Lung (tissue), 12 donors: ENCODE measurements around the gene CLEC1A. TPM values are rescaled to one million over a fixed set of nuclear protein-coding genes. Genes with fewer than 3 reads are reported as not detected.

Experiments used
- ATAC-seq: fragments of 200-7000 bp; cut with Tn5 transposase; one replicate; pipeline ENCODE4 v1.9.1; 2020; ENCODE audit warnings: moderate number of reproducible peaks; ENCODE audit not compliant: insufficient read depth, low FRiP score
- DNase-seq, 3 donors: peaks; one replicate each; pipeline ENCODE4 v3.0.0-alpha.2; 2013 to 2017
- H3K27ac ChIP-seq, 2 donors: one replicate each; pipeline ENCODE4 v1.5.1; 2013; ENCODE audit warnings: mild to moderate bottlenecking in 2 of 2, moderate library complexity in 2 of 2, control low read depth in 1 of 2, inconsistent platforms in 1 of 2, low read depth in 1 of 2, low read length in 1 of 2
- H3K27me3 ChIP-seq, 3 donors: one replicate each; pipeline ENCODE4 v1.5.1; 2013; ENCODE audit warnings: low read length in 2 of 3; ENCODE audit not compliant: control insufficient read depth in 3 of 3, insufficient read depth in 3 of 3
- H3K36me3 ChIP-seq, 4 donors: one replicate each; pipeline ENCODE4 v1.5.1; 2013; ENCODE audit warnings: low read length in 4 of 4, mild to moderate bottlenecking in 1 of 4, moderate library complexity in 1 of 4; ENCODE audit not compliant: control insufficient read depth in 4 of 4, insufficient read depth in 4 of 4
- H3K4me1 ChIP-seq, 5 donors: one replicate each; pipeline ENCODE4 v1.5.1; 2013; ENCODE audit warnings: low read length in 5 of 5, mild to moderate bottlenecking in 2 of 5, moderate library complexity in 1 of 5; ENCODE audit not compliant: control insufficient read depth in 5 of 5, insufficient read depth in 5 of 5
- H3K4me3 ChIP-seq: one replicate; pipeline ENCODE4 v1.5.1; 2013; ENCODE audit warnings: mild to moderate bottlenecking, control low read depth, moderate library complexity
- H3K9ac ChIP-seq, 2 donors: one replicate each; pipeline ENCODE4 v1.5.1; 2013; ENCODE audit warnings: low read length in 2 of 2, control low read depth in 1 of 2; ENCODE audit not compliant: insufficient read depth in 1 of 2
- H3K9me3 ChIP-seq, 4 donors: one replicate each; pipeline ENCODE4 v1.5.1; 2013; ENCODE audit warnings: low read length in 3 of 4, mild to moderate bottlenecking in 1 of 4, moderate library complexity in 1 of 4; ENCODE audit not compliant: control insufficient read depth in 4 of 4, insufficient read depth in 3 of 4
- CTCF ChIP-seq: IDR thresholded peaks from 2 replicates; pipeline ENCODE4 v1.5.1; 2012; ENCODE audit warnings: mild to moderate bottlenecking; ENCODE audit errors: control extremely low read depth, extremely low read depth
- WGBS, 2 donors: extraction: QIAGEN DNeasy Blood & Tissue Kit; methylation state at CpG; one replicate each; pipeline ENCODE4 v1.1.7; 2013; 5-methylcytosine and 5-hydroxymethylcytosine counted together
- polyA plus RNA-seq, 2 donors: library from polyadenylated mRNA; stranded (reverse); fragments of 200-250 nt; gene quantifications; one replicate each; pipeline ENCODE4 v1.2.1, GENCODE V29; 2013
- total RNA-seq, 2 donors: library from RNA; depleted of rRNA in 1 of 2; stranded (reverse); fragments of >200 nt in 1 of 2; gene quantifications; one replicate each; pipeline ENCODE4 v1.2.1, GENCODE V29; 2014 to 2021
- donor health status: control.
- donor health status: control.
- donor health status: Bipolar disorder and iron deficiency.
- donor health status: healthy.
- donor health status: DM: yes; HTN: yes; CAD: no.

CLEC1A gene
- total and polyA plus RNA-seq, 4 donors: 6.8 to 18.7 (median 8.9) TPM

- H3K36me3 ChIP-seq: no peaks in the 10 kb centered on the region
- H3K27me3 ChIP-seq: no peaks in the 10 kb centered on the region
- H3K9ac ChIP-seq: no peak overlapping the region
- H3K27ac ChIP-seq: no peak overlapping the region
- DNase-seq (no peak), ATAC-seq (no peak)
- TF ChIP-seq CTCF: no peak
- H3K4me3 ChIP-seq: no peak overlapping the region
- H3K9me3 ChIP-seq: no peaks in the 10 kb centered on the region
- no peaks in the 10 kb centered on the region for H3K4me1 ChIP-seq
- WGBS, 2 donors: 75 to 83% methylated on average over 4 of the region's 4 CpGs
Measured at GRCh38 chr12:10065241-10065640, 33.5 kb downstream of the CLEC1A start.

- Histone ChIP-seq H3K9me3 (no peaks in the 10 kb centered on the region), H3K9ac (no peak overlapping the region), H3K27me3 (no peaks in the 10 kb centered on the region), H3K36me3 (no peaks in the 10 kb centered on the region), H3K27ac (no peak overlapping the region), H3K4me1 (no peaks in the 10 kb centered on the region), H3K4me3 (no peak overlapping the region)
- WGBS, 2 donors: 83 to 89% methylated on average over 5 of the region's 5 CpGs
- TF ChIP-seq CTCF: no peak
- DNase-seq (no peak), ATAC-seq (no peak)
Measured at GRCh38 chr12:10058387-10058786, 40.4 kb downstream of the CLEC1A start.

- Histone ChIP-seq H3K9ac (no peak overlapping the region), H3K36me3 (no peaks in the 10 kb centered on the region), H3K9me3 (peaks cover 0 to 3% (median 0%) of the 10 kb centered on the region in 4 donors), H3K27ac (no peak overlapping the region), H3K4me1 (no peaks in the 10 kb centered on the region), H3K4me3 (no peak overlapping the region), H3K27me3 (no peaks in the 10 kb centered on the region)
- ATAC-seq (no peak), DNase-seq (no peak)
- TF ChIP-seq CTCF: no peak
- 30 to 52% methylated on average over 7 of the region's 7 CpGs for WGBS, 2 donors
Measured at GRCh38 chr12:10052193-10052913, 46.4 kb downstream of the CLEC1A start.

GRCh38 chr12:10048526-10048925 lies 50.3 kb downstream of the CLEC1A start:
- DNase-seq: no peak
- ATAC-seq: no peak
- H3K4me1 ChIP-seq: no peaks in the 10 kb centered on the region
- no peak overlapping the region for H3K27ac ChIP-seq
- H3K36me3 ChIP-seq: no peaks in the 10 kb centered on the region
- 34 to 62% methylated on average over 3 of the region's 3 CpGs for WGBS, 2 donors
- no peak for TF ChIP-seq CTCF
- no peak overlapping the region for H3K9ac ChIP-seq
- H3K9me3 ChIP-seq: peaks cover 0 to 3% (median 0%) of the 10 kb centered on the region in 4 donors
- H3K27me3 ChIP-seq: no peaks in the 10 kb centered on the region
- H3K4me3 ChIP-seq: no peak overlapping the region
